GM21447 (cell line): ENCODE data around the gene IL27RA.
"Not testable (repeated sequence)": the region's sequence is repeated elsewhere in the genome, so short reads cannot be mapped to it uniquely, and the experiment has no call there.

Experiments used
- ATAC-seq: cut with Tn5 transposase; IDR thresholded peaks from one replicate; pipeline ENCODE4 v1.9.1; 2021; ENCODE audit not compliant: unreplicated experiment

The IL27RA gene

GRCh38 chr19:14027856-14028450, 3.6 kb upstream of the IL27RA start, which contains the start of gene RLN3:
RLN3 (plus strand) TSS chr19:14028148; CDS start chr19:14028205, 57 bp downstream.
- no peak for ATAC-seq

- no peak for ATAC-seq
Measured at GRCh38 chr19:14028901-14029300, 2.7 kb upstream of the IL27RA start.

GRCh38 chr19:14030997-14031718, 404 bp upstream of the IL27RA start:
- no peak for ATAC-seq

- ATAC-seq: no peak
Measured at GRCh38 chr19:14033946-14034345, 2.4 kb downstream of the IL27RA start.

GRCh38 chr19:14035159-14035558, 3.6 kb downstream of the IL27RA start:
- ATAC-seq: not testable (repeated sequence)

GRCh38 chr19:14035706-14036105, 4.1 kb downstream of the IL27RA start:
- ATAC-seq: no peak

GRCh38 chr19:14039181-14039580, 7.6 kb downstream of the IL27RA start:
- no peak for ATAC-seq

GRCh38 chr19:14042659-14043608, 11.4 kb downstream of the IL27RA start:
- ATAC-seq: not testable (repeated sequence)

GRCh38 chr19:14047866-14048265, 16.3 kb downstream of the IL27RA start:
- ATAC-seq: not testable (repeated sequence)

- ATAC-seq: no peak
Measured at GRCh38 chr19:14048443-14049153, 17.0 kb downstream of the IL27RA start.

- no peak for ATAC-seq
Measured at GRCh38 chr19:14050512-14050911, 18.9 kb downstream of the IL27RA start.

- not testable (repeated sequence) for ATAC-seq
Measured at GRCh38 chr19:14050961-14051360, 19.4 kb downstream of the IL27RA start.

GRCh38 chr19:14051980-14052379, 20.4 kb downstream of the IL27RA start:
- ATAC-seq: no peak

GRCh38 chr19:14052470-14052869, 20.9 kb downstream of the IL27RA start:
- no peak for ATAC-seq

- ATAC-seq: no peak
Measured at GRCh38 chr19:14053032-14053431, 21.5 kb downstream of the IL27RA start.

GRCh38 chr19:14053500-14053899, 21.9 kb downstream of the IL27RA start:
- ATAC-seq: no peak

- no peak for ATAC-seq
Measured at GRCh38 chr19:14054099-14054498, 22.5 kb downstream of the IL27RA start.

GRCh38 chr19:14054721-14055120, 23.2 kb downstream of the IL27RA start:
- ATAC-seq: no peak

GRCh38 chr19:14055396-14055795, 23.8 kb downstream of the IL27RA start:
- ATAC-seq: no peak

GRCh38 chr19:14056069-14056666, 24.6 kb downstream of the IL27RA start:
- no peak for ATAC-seq
